Inflammatory macrophage treated with lipopolysaccharide for 1 hour (primary cell): Measurements from ENCODE around the gene MINK1.

ENCODE experiments used
- DNase-seq, 2 donors: peaks; one replicate each; pipeline ENCODE4 v3.0.0-alpha.2; 2020 to 2022

Gene MINK1

DNA sequence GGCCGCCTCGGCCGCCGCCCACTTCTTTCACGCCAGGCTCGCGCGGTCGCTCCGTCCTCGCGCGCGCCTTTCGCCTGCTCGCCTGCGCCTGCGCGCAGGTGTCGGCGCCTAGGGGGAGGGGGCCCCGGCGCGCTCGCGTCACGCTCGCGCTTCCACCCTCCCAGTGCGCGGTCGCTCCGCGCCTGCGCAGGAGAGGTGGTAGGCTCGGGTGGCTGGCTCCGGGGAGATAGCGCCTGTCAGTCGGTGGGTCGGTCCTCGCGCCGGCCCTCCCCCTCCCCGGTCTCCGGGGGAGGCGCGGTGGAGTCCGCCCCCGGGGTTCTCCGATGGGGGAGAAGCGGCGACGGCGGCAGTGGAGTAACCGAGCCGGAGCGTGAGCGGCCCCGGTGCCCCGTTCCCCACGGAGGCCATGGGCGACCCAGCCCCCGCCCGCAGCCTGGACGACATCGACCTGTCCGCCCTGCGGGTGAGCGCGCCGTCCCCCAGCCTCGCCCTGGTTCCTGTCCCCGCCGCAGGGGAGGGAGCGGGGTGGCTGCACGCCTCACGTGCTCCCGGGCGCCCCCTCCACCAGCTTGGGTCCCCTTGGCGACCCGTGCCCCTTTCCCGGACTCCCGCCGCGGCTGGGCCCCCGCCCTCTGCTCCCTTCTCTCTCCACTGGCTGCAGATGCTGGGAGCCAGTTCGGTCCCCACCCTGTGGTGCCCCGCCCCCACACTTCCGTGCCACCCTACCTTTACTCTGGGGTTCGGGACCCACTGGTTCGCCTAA lies at the start of gene MINK1:
Gene MINK1 (plus strand): TSS at position 163 of the 763 bp plus-strand sequence. CDS start 244 bp downstream, at position 407.
- peak; percentile 83 to 87 for DNase-seq

DNA sequence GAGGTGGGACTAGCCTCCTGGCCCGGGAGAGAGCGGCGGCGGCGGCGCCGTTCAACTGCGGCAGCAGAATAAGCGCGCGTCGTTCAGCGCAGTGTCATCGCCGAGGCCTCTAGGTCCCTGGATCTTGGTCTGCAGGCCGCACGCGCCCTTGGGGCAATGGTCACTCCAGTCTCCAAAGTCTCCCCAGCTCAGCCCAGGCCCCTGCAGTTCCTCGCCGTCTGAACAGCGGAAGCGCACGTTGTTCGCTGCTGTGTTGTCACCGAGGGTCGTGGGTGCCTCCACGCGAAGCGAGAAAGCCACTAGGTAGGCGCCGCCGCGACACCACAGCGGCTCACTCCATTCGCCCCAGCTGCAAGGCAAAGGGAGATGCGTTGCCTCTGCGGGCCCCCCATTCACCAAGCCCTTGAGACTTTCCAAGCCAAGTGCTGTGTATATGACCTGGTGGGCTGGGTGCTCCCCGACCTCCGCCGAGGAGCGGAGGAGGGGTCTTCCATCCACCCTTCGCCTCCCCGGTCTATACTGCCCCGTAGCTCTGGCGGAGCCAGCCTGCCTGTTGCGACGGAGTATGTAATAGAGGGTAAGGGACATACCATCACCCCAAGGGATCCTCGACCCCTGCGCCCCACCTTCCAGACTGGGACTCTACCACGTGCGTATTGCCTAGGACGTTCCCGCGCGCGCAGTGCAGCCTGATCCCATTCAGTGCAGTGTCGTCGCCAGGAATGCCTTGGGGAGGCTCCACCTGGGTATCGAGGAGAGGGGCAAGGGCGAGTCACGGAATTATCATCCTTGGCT lies 47.6 kb upstream of the MINK1 start:
- no peak for DNase-seq

DNA sequence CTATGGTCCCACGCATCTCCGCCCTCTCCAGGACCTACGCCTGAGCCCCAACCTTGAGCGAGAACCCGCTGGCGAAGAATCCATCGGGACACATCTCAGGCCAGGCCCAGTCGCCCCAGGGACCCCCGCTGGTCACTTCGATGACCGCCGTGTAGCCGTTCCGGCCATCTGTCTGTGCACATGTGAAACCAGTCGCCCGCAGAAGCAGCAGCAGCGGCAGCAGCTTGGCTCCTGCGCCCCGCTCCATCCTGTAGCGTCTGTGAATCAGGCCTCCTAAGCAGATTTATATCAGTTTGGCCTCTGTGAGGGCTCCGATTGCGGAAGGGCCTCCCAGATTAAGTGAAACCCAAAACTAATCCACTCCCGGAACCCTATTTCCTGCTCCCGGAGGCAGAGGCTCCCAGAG lies 47.0 kb upstream of the MINK1 start, which contains the start of gene VMO1:
Gene VMO1 (minus strand): TSS at position 259 of the 406 bp plus-strand sequence. CDS start 12 bp downstream, at position 247.
- no peak for DNase-seq

DNA sequence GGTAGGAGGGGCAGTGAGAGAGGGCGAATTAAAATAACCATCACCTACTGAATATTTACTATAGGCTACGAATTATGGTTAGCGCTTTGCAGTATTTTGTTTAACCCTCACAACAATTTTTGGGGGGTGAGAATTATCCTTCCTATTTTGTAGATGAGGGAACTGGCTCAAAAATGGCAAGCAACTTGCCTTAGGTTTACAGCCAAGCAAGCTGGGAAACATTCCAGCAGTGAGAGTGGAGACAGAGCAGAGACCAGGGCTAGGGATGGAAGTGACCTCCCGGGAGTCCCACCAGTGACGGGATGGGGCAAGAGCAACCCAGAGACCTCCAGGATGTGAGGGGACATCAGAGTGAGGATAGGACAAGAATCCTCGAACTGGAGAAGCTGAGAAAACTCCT lies 46.6 kb upstream of the MINK1 start:
- no peak for DNase-seq

DNA sequence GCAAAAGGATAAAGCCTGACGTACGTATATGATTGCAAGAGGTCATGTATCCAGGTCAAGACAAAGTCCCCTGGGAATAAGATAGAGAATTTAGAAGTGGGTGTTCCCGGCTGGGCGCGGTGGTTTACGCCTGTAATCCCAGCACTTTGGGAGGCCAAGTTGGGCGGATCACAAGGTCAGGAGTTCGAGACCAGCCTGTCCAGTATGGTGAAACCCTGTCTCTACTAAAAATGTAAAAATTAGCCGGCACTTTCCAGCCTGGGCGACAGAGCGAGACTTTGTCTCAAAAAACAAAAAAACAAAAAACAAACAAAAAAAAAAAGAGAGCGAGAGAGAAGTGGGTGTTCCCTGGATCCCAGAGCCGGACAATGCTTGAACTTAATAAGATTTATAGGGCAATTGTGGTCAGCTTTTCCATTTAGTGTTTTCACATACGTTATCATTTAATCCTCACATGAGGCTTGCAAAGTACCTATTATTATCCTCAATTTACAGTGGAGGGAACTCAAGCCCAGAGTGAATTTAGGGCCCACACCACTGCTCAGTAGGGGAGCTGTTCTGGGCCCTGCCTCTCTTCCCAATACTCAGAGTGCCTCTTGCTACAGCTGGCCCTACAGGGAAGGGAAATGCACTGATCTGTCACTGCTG lies 44.9 kb upstream of the MINK1 start:
- DNase-seq = no peak

DNA sequence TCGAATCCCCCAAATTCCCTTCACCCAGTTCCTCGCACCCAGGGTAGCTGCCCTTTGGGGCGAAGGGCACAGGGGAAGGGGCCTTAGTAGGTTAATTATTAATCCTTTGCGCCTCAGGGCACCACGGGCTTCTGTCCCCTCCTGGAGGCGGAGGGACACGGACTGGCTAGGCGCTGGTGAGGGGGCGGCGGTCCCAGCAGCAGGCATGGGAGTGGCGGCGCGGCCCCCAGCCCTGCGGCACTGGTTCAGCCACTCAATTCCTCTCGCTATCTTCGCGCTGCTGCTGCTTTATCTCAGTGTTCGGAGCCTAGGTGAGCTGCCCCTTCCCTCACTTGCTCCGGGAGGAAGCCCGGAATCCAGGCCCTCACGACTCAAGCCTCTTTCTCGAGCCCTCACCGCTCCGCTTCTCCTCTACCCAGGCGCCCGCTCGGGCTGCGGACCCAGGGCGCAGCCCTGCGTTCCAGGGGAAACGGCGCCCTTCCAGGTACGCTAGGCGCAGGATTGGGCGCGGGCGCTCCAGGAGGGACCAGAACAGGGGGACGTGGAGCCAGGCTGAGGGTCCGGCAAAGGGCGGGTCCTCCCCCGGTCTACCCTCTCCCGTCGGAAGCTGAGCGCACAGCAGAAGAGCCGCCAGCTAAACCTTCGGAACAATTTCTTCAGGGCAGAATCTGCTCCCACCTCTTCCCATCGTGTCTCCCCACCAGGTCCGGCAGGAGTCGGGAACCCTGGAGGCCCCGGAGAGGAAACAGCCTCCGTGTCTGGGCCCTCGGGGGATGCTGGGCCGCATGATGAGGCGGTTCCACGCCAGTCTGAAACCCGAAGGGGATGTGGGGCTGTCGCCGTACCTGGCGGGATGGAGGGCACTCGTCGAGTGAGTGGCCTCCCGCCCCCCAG lies 44.1 kb upstream of the MINK1 start, which contains the start of gene GLTPD2:
Gene GLTPD2 (plus strand): TSS at position 158 of the 894 bp plus-strand sequence. CDS start 48 bp downstream, at position 206.
- DNase-seq = no peak

DNA sequence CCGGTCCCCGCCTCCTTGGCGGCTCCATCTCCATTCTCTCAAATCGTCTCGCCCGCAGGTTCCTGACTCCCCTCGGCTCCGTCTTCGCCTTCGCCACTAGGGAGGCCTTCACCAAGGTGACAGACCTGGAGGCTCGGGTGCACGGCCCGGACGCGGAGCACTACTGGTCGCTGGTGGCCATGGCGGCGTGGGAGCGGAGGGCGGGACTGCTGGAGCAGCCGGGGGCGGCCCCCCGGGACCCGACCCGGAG lies 43.5 kb upstream of the MINK1 start:
- no peak for DNase-seq

DNA sequence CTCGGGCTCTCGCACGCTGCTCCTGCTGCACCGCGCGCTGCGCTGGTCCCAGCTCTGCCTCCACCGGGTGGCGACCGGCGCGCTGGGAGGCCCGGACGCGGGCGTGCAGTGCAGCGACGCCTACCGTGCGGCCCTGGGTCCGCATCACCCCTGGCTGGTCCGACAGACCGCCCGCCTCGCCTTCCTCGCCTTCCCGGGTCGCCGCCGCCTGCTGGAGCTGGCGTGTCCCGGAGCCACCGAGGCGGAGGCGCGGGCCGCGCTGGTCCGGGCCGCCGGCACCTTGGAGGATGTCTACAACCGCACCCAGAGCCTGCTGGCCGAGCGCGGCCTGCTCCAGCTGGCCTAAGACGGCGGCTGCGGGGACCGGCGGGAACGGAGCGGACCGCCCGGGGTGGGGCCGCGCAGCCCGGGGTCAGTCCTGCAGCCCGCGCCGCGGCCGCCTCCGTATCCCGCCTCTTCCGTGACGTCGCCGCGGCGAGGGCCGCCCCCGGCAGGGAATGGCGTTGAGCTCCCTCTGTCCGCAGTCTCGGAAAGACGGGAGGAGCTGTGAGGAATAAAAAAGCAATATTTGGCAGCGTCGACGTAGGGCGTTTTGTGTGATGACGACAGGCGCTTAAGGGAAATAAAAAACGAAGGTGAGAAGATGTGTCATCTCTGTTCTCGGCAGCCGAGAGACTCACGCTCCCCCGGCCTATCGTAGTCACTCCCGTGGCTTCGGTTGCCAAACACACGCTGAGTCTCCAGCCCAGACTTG lies 43.0 kb upstream of the MINK1 start:
- peak; percentile 75 to 85 for DNase-seq

DNA sequence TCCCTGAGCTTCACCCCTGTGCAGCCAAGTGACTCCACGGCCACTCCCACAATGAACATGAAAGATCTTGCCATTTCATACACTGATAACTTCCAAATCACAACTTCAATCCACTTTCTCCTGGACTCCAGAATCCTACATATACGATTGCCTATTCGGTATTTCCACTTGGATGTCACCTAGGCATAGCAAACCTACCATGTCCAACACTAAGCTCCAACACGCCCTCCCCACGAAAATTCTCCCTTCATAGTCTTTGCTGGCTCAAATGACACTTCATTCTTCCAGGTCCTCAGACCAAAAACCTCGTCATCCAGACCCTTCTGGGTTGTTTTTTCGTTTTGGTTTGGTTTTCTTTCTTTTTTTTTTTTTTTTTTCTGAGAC lies 42.4 kb upstream of the MINK1 start:
- no peak for DNase-seq

DNA sequence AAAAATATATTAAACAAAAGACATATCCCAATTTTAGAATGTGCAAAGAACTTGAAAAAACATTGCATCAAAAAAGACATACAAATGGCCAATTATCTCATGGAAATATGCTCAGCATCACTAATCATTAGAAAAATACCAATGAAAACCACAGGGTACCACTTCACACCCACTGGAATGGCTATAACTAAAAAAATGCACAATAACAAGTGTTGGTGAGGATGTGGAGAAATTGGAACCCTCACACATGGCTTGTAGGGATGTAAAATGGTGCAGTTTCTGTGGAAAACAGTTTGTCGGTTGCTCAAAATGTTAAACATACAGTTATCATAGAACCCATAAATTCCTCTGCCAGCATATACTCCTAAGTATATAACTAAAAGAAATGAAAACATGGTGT lies 38.0 kb upstream of the MINK1 start:
- no peak for DNase-seq

DNA sequence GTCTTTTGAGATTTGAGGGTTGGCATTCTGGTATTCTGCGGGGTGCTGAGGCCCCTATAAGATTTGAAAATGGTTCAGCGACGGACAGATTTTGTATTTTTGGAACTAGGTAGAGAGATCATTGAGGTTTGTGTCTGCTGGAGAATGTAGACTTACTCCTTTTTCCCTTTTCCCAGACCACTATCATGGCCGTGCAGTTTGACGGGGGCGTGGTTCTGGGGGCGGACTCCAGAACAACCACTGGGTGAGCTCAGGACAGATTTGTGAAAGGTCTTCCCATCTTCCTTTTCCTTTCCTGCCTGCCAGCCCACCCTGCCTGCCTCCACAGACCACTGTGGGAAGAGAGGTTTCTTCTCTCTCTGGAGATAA lies 36.6 kb upstream of the MINK1 start:
- peak; percentile 50 to 58 for DNase-seq

DNA sequence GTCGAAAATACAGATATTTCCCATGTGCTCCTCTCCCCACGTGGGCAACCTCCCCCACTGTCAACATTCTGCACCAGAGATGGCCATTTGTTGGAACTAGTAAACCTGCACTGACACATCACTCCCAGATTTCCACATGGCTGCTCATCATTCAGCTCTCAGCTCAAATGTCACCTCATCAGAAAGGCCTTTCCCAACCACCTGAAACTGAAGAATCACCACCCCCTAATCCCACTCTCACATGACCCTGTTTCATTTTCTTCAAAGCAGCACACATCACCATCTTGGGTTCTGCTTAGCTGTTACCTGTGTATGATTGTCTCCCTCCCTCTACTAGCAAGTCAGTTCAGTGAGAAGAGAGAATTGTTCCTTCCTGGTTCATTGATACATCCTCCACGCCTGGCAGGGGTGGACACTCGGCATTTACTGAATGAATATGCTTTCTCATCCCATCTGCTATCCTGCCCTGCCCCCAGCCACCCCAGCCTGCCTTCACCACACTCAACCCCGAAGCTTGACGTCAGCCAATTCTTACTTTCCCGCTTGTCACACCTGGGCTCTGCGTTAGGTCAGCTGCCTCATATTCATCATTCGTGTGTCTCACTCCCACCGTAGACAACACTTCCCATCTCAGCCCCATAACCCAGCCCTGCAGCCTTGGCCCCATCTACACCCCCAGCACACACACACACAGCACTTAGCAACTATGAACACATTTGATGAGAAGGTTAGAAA lies 32.5 kb upstream of the MINK1 start:
- DNase-seq = no peak

DNA sequence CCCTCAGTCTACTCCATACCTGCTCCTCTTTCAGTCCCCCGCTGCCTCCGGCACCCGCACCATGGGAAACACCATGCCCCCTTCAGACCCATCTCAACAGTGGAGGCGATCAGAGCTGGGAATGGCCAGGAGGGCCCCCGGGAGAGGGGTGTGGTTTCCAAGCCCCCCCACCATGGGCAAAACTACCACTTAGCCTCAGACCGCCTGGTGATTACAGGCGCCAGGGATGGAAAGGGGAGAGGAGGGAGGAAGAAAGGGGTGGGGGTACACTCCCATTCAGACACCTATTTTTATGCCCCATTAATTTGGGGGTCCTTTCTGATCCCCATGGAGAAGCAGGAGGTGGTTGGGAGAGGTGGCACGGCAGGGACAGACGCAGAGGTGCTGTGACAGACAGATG lies 30.9 kb upstream of the MINK1 start, which contains the start of gene C17orf114:
Gene C17orf114 (minus strand): TSS at position 101 of the 400 bp plus-strand sequence.
- DNase-seq = no peak

DNA sequence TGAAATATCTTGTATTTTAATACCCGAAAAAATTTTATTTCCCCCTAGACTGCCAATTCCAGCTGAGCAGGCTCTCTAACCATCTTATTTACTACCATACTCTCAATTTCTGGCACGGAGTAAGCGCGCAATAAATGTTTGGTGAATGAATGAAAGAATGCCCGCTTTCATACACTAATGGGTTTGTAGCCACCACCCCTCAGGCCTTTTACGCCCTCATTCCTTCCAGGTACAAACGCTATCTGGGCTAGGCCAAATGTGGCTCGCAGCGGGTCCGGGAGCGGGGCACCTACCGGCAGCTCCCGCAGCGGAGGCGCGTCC lies 26.7 kb upstream of the MINK1 start:
- no peak for DNase-seq

DNA sequence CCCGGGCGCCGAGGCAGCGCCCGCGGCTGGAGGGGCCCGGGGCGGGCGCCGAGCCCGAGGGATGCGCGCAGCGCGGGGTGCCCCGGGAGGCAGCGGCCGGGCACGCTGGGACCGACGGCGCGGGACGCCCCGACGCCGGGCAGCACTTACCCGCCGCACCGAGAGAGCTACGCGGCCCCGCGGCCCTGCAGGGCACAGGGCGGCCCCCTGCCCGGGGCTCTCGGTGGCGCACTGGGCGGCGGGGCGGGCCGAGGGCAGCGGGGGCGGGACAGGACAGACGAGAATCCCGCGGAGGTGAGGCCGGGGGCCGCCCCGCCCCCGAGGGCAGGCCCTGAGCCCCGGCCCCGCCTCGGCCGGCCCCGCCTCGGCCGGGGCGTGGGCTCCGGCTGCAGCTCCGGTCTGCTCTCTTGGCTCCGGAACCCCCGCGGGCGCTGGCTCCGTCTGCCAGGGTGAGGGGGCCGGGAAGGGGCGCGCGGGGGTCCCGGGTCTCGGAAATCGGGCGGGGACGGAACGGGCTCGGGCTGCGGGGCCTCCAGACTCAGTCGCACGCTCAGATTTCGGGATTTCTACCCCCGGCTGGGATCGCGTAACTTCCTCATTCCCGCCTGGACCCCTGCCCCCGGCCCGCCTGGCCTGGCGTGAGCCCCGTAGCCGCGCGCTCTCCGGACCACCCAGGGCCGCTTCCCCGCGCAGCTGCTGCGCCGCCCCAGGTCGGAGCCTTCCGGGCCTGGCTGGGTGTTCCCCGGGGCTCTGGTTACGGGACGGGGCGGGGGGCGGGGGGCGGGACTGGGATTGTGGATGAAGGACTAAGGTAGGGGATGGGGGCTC lies 26.1 kb upstream of the MINK1 start, which contains the start of gene PLD2:
Gene PLD2 (plus strand): TSS at position 376 of the 828 bp plus-strand sequence. CDS start 621 bp downstream, outside the sequence.
- peak; percentile 80 to 86 for DNase-seq

DNA sequence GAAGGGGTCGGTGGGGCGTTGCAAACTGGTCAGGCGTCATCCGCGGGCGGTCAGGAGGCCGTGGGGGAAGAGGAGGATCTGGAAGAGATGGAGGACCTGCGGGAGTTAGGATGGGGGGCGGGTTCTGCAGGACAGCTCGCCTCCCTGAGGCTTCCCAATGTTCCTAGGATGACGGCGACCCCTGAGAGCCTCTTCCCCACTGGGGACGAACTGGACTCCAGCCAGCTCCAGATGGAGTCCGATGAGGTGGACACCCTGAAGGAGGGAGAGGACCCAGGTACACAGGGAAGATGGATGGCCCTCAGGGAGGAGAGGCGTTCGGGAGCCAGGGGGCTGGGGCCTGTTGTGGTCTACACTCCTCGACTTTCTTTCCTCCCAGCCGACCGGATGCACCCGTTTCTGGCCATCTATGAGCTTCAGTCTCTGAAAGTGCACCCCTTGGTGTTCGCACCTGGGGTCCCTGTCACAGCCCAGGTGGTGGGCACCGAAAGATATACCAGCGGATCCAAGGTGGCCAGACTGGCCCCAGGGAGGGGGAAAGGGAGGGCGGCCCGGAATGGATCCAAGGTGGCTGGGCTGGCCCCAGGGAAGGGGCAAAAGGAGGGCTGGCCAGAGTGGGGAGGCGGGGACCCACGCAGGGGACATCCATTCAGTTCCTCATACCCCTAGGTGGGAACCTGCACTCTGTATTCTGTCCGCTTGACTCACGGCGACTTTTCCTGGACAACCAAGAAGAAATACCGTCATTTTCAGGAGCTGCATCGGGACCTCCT lies 25.3 kb upstream of the MINK1 start:
- DNase-seq = no peak

DNA sequence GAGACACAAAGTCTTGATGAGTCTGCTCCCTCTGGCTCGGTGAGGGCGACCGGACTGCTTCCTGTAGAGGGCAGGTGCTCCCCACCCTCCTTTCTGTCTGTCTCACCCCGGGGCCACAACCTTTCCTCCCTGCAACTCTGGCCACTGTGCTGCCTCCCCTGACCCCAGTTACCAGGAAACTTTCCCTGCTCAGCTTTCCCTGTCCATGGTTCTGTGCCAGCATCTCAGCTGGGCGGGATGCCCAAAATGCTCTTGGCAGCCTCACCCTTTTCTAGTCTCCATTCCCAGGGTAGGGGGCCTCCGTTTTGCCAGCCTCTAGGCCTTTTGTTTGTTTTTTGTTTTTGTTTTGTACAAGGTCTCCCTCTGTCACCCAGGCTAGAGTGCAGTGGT lies 24.8 kb upstream of the MINK1 start:
- DNase-seq = no peak

DNA sequence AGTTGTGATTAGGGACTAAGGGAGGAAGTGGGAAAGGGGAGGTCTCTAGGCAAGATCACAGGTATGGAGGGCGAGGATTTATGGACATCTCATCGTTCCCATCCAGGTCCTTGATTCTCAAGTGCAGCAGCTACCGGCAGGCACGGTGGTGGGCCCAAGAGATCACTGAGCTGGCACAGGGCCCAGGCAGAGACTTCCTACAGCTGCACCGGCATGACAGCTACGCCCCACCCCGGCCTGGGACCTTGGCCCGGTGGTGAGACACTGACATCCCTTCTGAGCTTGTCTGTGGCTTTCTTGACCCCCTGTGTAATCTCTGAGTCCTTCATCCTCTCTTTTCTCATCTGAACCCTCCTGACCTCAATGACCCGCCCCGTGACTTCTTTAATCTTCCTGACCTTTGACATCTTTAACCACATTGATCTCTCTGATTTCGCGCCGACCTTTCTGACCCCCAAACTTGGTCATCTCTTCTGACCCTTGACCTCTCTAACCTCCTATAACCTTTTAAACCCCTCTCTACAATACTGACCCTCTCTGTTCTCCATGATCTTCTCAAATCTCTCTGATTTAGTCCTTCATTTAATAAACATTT lies 22.3 kb upstream of the MINK1 start:
- no peak for DNase-seq

DNA sequence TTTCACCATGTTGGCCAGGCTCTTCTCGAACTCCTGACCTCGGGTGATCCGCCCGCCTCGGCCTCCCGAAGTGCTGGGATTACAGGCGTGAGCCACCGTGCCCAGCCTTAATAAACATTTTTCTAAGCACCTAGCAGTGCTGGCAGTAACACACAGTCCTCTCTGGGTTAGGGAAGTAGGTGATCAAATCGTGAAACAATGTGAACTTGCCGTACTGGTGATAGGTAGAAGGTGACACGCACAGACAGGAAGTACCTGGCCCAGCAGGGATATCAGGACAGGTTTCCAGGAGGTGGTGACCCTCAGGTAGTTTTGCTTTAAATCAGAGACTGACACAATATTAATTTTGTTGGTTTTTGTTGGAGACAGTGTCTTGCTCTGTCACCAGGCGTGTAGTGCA lies 21.7 kb upstream of the MINK1 start:
- DNase-seq = no peak
